ENCODE data around the gene MRPL19. TPM values are rescaled to one million over a fixed set of nuclear protein-coding genes. Genes with fewer than 3 reads are reported as not detected.

MRPL19 gene
- total RNA-seq, 1 donor from 2014 or later: 34.1 TPM

DNA sequence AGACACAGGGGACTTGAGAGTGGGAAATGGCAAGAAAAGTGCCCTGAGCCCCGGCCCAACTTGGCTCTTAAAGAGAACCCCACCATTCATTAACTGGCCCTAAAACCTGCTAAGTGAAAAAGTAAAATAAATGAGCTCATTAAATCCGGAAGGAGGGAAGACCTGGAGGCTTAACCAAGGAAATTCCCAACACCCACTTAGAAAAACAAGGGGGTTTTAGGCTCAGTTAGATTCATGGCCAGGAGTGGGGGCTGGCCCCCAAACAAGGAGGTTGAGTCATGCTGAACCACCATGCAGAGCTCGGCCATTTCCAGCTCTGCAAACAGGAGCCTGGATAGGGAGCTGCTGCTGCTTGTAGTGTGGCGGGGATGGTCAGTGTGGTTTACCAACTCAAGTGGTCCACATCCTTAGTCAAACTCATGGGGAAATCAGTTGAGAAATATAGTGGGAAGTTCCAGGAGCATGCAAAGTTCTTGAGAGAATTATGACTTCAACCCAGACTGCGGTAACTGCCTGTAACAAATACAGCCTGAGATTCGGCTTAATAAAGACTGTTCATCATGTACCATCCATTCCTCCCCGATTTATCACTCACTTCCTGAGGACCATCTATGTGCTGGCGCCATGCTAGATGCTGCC lies 39.7 kb upstream of the MRPL19 start:
- no peaks in the 10 kb centered on the region for H3K27me3 ChIP-seq
- H3K4me3 ChIP-seq: no peak overlapping the region
- H3K4me1 ChIP-seq: no peaks in the 10 kb centered on the region
- no peaks in the 10 kb centered on the region for H3K36me3 ChIP-seq
- peak in 1 of 2 donors; percentile 31 for DNase-seq (ENCODE audit: extremely low spot score in 2 of 2)
- intact Hi-C loops (cut with DNase I): no loop called here
- no peak overlapping the region for H3K27ac ChIP-seq
- TF ChIP-seq, protein P1, sequence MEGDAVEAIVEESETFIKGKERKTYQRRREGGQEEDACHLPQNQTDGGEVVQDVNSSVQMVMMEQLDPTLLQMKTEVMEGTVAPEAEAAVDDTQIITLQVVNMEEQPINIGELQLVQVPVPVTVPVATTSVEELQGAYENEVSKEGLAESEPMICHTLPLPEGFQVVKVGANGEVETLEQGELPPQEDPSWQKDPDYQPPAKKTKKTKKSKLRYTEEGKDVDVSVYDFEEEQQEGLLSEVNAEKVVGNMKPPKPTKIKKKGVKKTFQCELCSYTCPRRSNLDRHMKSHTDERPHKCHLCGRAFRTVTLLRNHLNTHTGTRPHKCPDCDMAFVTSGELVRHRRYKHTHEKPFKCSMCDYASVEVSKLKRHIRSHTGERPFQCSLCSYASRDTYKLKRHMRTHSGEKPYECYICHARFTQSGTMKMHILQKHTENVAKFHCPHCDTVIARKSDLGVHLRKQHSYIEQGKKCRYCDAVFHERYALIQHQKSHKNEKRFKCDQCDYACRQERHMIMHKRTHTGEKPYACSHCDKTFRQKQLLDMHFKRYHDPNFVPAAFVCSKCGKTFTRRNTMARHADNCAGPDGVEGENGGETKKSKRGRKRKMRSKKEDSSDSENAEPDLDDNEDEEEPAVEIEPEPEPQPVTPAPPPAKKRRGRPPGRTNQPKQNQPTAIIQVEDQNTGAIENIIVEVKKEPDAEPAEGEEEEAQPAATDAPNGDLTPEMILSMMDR (IDR thresholded peaks at IDR 0.05): no peak
- TF ChIP-seq POLR2AphosphoS5 (IDR thresholded peaks at IDR 0.05; ENCODE audit: insufficient read depth in 1 of 2, low read depth in 1 of 2): no peak
- no peak for TF ChIP-seq POLR2A (IDR thresholded peaks at IDR 0.05)
- H3K9me3 ChIP-seq: no peaks in the 10 kb centered on the region

DNA sequence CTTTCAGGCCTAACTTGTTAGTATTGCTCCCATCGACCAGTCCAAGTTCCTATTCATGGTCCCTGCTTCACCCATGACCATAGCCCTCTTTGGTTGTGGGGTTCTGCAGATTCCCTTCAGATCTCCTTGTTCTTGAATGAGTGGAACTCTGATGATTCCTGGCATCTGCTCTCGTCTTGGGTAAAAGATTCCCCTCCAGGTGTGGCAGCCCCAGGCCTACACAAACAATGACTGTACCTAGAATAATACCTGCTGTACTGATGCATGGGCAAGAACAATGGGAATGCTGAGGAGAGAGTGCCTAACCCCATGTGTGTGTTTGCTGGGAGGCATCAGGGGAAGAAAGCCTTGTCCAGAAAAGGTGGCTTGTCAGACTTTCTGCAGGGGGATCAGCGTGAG lies 39.2 kb upstream of the MRPL19 start:
- no peaks in the 10 kb centered on the region for H3K4me1 ChIP-seq
- no peaks in the 10 kb centered on the region for H3K36me3 ChIP-seq
- peak in 1 of 2 donors; percentile 61 for DNase-seq (ENCODE audit: extremely low spot score in 2 of 2)
- H3K27me3 ChIP-seq: no peaks in the 10 kb centered on the region
- intact Hi-C loops (cut with DNase I): no loop called here
- H3K4me3 ChIP-seq: no peak overlapping the region
- H3K27ac ChIP-seq: no peak overlapping the region
- TF ChIP-seq POLR2A (IDR thresholded peaks at IDR 0.05) (no peak), POLR2AphosphoS5 (IDR thresholded peaks at IDR 0.05; ENCODE audit: insufficient read depth in 1 of 2, low read depth in 1 of 2) (no peak)
- TF ChIP-seq, protein P1 (IDR thresholded peaks at IDR 0.05): no peak
- H3K9me3 ChIP-seq: no peaks in the 10 kb centered on the region

DNA sequence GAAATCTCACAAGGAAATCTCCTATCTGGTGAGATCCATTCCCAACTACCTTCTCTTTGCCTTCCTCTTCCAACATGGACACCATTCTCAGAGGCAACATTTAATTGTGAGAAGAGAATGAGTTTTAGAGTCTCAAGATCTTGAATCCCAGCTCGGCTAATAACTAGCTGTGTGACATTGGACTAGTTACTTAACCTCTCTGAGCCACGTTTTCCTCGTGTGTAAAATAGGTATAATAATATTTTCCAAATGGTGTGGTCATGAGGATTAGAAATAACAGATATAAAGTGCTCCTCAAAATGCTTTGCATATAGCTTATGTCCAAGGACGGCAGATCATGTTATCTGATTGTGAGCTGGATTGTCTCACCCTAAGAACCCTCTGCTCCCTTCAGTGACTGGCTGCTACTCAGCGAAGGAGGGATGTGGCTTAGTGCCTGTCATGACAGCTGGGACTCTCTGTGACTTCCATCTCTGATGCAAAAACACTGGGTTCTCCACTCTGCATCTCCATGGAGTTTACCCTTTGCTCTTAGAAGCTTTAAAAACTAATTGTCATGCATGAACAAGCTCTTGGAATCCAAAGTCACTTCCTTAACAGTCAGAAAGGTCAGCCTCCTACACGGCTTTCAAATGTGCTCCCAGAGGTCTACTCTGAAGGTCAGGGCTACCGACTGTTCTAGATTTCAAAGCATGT lies 38.4 kb upstream of the MRPL19 start:
- no peak for TF ChIP-seq POLR2A (IDR thresholded peaks at IDR 0.05)
- TF ChIP-seq, protein P1 (IDR thresholded peaks at IDR 0.05): no peak
- TF ChIP-seq POLR2AphosphoS5 (IDR thresholded peaks at IDR 0.05; ENCODE audit: insufficient read depth in 1 of 2, low read depth in 1 of 2): no peak
- intact Hi-C loops (cut with DNase I): no loop called here
- no peaks in the 10 kb centered on the region for H3K9me3 ChIP-seq
- no peaks in the 10 kb centered on the region for H3K36me3 ChIP-seq
- no peaks in the 10 kb centered on the region for H3K4me1 ChIP-seq
- H3K27ac ChIP-seq: no peak overlapping the region
- no peaks in the 10 kb centered on the region for H3K27me3 ChIP-seq
- H3K4me3 ChIP-seq: no peak overlapping the region
- DNase-seq (ENCODE audit: extremely low spot score in 2 of 2): peak in 1 of 2 donors; percentile 28

DNA sequence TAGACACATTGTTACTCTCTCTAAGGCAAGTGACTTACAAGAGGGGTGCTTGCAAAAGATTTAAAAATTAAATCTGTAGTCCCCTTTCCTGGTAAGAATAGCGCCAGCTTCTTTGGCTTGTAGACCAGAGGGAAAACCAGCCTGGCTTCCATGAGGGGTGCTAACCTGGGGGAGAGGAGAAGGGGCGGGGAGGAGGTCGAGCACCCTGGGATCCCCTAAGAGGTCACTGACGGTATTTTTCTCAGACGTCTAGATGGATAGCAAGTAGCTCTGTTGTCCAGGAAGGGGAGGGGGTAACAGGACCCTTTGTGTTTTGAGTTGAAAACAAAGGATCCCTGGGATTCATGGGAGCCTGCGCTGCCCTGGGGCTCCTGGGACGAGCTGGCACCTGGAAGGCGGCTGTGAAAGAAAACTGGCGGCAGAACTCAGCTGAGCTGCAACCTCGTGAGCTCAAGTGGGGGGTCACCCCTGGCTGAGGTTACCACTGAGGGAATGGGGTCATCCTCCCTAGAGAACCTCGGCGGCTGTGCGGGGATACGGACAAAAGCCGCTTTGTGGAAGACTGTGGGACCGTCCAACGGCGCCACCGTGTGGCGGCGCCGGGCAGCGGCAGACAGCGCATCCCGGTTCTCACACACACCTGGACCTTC lies 37.8 kb upstream of the MRPL19 start:
- Histone ChIP-seq H3K4me3 (no peak overlapping the region), H3K27me3 (no peaks in the 10 kb centered on the region)
- intact Hi-C loops (cut with DNase I): no loop called here

More for the DNA sequence above, 37.8 kb upstream of the MRPL19 start:
- no peaks in the 10 kb centered on the region for H3K9me3 ChIP-seq
- no peaks in the 10 kb centered on the region for H3K4me1 ChIP-seq
- TF ChIP-seq POLR2AphosphoS5 (IDR thresholded peaks at IDR 0.05; ENCODE audit: insufficient read depth in 1 of 2, low read depth in 1 of 2) (no peak), POLR2A (IDR thresholded peaks at IDR 0.05) (no peak)
- TF ChIP-seq, protein P1 (IDR thresholded peaks at IDR 0.05): peak; percentile 36 to 81 (median 66)
- H3K27ac ChIP-seq: no peak overlapping the region
- H3K36me3 ChIP-seq: no peaks in the 10 kb centered on the region
- DNase-seq (ENCODE audit: extremely low spot score in 2 of 2): peak in 1 of 2 donors; percentile 58
